Activated T-cell treated with anti-CD3 and anti-CD28 coated beads for 1 hour (primary cell): Measurements from ENCODE around the gene LPP.

Experiments used
- DNase-seq: peaks from one replicate; pipeline ENCODE4 v3.0.0-alpha.2; 2020; ENCODE audit warnings: low read depth

The LPP gene

GRCh38 chr3:188220988-188221818 is 67.2 kb downstream of the LPP start:
- DNase-seq, result no peak

DNA sequence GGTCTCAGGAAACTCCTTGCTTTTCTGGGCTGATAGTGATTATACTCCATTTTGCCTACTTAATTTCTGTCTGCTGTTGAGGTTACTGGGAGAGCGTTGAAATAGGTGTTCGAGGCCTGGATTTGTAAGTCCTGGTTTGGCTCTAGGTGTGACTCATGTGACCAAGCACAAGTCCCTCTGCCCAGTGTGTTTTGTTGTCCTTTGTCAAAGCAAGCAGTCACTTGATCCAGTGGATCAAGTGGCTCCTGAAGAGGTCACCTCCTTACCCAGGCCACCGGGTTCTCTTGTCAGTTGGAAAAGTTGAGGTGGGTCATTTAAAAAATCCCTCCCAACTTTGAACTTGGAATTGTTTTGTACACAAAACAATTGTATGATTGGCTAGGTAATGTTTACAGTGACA is 70.0 kb downstream of the LPP start:
- DNase-seq, result no peak

DNA sequence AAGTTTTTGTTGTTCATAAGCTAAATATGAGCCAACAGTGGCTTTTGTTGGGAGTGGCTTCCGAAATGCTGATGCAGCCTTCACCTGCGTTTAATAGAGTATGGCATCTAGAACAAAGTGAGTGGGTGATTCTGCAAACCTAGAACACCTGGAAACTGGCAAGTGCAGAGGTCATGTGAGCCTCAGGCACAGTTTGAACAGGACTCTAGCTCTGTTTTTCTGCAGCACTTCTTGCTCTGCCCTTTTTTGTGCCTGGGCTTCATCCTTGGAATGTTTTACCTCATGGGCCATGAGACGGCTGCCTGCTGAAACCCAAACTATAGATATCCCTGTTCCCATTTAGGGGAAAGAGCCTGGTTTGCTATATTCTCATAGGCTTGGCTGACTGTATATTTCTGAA is 73.5 kb downstream of the LPP start:
- no peak for DNase-seq

DNA sequence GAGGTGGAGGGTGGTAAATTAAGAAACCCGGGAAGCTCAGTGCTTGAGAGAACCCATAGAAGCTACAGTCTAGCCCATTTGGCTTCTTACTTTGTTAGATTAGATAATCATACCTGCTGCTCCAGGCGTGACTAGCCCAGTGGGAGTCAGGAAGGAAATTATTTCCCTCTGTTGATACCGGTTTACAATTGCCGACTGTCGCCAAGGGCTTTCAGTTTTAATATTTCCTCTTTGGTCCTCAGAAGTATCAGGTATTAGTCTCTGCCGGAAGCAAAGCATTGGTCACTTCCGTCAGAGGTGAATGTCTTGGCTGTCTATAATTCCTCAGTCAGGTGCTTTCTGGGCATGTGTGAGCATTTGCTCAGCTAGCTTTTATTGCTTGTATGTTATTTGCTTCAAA is 75.2 kb downstream of the LPP start:
- DNase-seq, result no peak

- DNase-seq, result no peak
These were observed 75.8 kb downstream of the LPP start for GRCh38 chr3:188229726-188230125.

- no peak for DNase-seq
These were observed 77.0 kb downstream of the LPP start for GRCh38 chr3:188230962-188231361.

DNA sequence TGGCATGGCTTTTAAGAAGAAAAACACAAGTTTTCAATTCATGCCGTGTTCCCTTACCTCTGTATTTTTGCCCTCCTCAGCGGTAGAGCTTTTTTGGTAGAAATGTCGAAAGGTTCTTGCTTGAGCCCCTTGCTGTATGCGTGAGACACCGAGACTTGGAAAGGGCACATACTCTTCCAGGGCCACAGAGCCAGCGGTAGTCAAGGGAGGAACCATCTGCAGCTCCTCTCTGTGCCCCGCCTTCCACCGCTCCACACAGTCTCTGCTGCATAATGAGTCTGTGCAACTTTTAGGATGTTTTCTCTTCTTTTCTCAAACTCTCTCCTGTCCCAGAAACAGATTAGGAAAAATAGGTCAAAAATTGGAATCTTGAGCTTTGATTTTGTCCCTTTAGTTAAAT is 77.5 kb downstream of the LPP start:
- DNase-seq, result no peak

- DNase-seq, result no peak
These were observed 78.7 kb downstream of the LPP start for GRCh38 chr3:188232656-188233055.

DNA sequence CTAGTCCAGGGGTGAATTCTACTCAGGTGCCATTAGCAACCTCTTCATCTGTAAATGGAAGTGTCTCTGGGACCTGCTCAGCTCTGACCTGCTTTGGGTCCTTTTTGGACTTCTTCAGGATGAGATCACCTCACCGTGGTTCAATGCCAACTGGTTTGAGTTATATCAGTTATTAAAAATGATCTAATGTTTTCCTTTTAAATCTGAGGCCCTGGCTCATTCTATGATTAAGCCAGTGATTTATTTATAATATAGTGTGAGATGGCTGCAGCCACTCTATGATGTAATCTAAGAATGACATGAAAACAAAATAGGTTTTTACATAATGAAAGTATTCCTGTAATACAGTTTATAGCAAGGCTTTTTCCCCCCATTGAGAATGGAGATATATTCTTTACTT is 79.4 kb downstream of the LPP start:
- DNase-seq, result no peak

GRCh38 chr3:188234132-188234531 is 80.2 kb downstream of the LPP start:
- no peak for DNase-seq

GRCh38 chr3:188236271-188236670 is 82.3 kb downstream of the LPP start:
- no peak for DNase-seq

DNA sequence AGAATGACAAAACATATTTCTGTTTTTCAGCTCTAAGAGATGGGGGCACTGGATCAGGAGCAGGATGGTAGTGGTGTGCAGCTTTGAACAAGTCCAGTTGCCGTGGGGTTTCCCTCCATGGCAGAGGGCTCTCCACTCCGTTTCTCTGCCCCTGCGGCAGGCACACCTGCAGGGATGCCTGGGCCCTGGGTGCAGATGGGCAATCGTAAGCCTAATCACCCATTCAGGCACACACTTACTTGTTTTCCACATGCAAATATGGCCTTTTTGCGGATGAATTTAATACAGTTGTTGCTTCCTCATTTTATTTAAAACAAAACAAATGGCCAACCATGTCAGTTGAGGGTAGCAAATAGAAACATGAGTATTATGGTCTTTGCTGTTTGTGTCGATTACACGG is 85.1 kb downstream of the LPP start:
- DNase-seq, result no peak

DNA sequence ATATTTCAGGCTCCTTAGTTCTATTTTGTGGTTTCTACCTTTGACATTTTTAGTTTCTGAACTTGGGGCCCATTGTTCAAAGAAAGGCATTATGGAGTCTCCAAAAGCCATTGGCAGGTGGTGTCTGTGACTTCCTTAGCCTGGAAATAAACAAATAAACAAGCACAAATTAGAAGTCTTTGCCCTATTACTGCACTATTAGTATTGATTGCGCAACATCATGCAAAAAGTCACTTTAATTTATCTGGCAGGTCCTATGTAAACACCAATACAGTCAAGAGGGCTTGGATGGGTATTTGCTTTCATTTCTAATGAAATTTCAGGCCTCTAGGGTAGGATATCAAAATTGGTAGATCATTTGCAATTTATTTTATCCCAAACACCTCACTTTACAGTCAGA is 85.6 kb downstream of the LPP start:
- DNase-seq, result no peak

DNA sequence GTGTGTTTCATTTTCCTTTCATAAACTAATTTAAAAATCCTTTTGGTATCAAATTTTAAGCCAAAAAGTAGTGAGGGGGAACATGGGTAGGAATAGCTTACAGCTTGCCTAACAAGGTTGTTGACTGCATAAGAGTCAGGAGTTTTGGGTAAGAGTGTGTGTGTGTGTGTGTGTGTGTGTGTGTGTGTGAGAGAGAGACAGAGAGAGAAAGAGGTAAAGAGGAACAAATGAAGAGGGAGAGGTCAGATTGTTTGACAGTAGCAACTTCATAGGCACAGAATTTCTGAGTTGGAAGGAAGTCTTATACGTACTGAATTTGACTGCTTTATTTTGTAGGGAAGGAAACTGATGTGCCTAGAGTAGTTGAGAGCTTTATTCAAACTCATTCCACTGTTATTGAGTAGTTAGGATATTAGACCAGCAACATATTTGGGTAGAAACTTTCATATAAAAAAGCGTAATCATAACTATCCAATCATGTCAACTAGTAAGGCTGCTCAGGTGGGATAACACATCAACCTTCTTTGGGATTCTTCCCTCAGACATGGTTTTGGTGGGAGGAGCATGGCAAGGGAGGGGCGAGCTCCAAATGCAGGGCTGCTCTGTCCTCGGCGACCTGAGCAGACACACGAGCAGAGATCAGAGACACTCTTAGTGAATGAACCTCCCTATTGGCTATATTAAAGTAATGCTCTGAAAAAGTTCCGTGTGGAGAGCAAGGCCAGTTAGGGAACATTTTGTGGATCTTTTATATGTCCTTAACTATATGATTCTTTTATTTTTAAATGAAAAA is 86.4 kb downstream of the LPP start:
- no peak for DNase-seq

GRCh38 chr3:188241072-188241471 is 87.1 kb downstream of the LPP start:
- DNase-seq, result no peak

GRCh38 chr3:188241883-188242282 is 87.9 kb downstream of the LPP start:
- no peak for DNase-seq

DNA sequence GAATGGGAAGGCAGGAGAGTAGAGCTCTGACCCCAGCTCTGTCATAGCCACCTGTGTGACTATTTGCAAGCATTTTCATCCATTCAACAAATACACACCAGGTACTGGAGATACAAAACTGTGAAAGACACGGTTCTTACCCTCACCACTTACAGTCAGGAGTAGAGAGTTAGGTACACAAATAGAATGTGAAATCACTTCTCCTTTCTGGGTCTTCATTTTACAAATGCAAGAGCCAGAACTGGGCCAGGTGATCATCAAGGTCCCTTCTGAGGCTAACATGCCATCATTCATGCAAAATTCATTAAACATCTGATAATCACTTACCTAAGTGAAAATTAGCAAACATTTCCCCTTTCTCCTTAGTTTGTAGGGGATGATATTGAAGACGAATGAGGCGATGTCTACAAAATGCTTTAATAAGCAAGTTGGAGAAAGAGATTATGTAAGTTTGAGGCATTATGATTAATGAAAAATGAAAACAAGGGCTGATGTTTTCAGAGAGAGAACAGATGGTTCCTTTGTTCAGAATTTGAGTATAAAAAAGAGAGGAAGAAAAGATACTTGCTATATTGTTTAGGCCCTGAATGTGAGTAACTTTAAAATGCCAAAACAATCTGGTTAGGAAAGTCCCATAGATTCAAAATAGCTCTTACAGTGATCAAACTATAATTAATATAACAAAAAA is 88.6 kb downstream of the LPP start:
- DNase-seq, result no peak

DNA sequence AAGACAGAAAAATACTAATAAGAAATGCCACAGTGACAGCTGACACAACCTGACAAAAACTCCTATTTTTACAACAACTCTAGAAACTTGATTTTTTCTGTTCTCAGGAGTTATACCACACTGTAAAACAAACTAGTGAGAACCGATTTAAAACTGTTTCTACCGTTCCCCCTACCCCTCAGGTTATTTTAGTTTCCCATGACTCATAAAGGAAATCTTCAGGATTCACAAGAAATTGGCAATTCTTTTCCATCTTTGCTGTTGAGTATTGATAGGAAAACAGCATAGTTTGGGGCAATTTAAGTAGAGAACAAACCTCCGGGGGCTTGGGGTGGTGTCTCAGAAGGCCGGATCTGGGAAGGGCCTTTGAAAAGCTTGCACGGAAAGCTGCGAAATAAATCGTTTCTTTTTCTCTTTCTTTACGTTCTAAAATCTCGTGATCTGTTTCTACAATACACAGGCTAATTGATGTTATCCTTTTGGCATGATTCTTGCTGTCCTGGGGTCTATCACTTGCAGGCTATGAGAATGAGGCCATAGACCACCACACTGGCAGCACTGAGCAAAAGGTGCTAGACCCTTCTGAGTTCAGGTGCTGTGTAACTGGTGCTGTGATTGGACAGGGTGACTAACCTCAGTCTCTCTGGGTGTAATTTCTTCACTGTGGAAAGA is 89.3 kb downstream of the LPP start:
- no peak for DNase-seq

DNA sequence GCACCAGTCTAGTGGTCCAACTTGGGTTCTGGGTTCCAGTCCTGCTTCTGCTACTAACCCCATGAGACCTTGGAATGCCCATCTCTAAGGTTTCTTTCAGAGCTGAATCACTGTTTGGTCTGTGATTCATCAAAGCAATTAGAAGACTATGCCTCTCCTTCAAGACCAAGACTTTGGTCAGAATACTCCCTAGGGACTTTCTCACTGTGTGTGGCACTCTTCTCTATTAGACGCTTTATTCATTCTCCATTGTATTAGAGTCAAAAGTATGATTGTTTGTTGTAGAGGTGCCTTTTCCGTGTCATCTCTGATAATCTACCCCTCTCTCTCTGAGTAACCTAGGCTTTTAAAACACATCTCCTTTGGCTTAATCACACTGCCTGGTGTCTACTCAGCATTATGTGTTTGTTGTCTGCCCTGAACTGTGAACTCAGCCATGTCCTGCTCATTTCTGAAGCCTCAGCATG is 90.5 kb downstream of the LPP start:
- no peak for DNase-seq

DNA sequence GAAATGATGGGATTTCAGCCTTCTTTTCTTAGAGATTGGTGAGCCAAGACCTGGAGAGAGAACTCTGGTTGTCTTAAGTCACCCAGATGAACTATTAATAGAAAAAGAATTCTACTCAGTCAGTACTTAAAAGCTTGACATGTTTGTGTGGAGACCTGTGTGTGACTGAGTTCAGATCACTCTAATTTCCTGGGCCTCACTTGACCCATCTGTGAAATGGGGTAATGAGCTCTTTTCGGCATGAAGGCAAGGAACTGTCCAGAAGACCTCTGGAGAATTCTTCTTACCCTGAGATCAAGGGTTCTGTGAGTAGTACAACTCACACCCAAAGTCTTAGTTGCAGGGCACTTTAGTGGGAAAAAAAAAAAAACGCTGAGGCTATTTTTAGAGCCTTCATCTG is 92.9 kb downstream of the LPP start:
- no peak for DNase-seq

GRCh38 chr3:188248036-188248561 is 94.1 kb downstream of the LPP start:
- no peak for DNase-seq
